Neural progenitor cell (in vitro differentiated cells): ENCODE data around the gene OR6K3.

Experiments used
- EZH2phosphoT487 ChIP-seq: fragments of 200-600 bp; sonication (generic); IDR thresholded peaks from 2 replicates; pipeline ENCODE4 v1.6.1; 2017; ENCODE audit warnings: antibody characterized with exemption
- TF ChIP-seq, protein P1 (sequence below): fragments of 200-600 bp; sonication (generic); IDR thresholded peaks from 2 replicates; pipeline ENCODE4 v1.5.1; 2017; ENCODE audit warnings: antibody characterized with exemption, mild to moderate bottlenecking

DNA sequence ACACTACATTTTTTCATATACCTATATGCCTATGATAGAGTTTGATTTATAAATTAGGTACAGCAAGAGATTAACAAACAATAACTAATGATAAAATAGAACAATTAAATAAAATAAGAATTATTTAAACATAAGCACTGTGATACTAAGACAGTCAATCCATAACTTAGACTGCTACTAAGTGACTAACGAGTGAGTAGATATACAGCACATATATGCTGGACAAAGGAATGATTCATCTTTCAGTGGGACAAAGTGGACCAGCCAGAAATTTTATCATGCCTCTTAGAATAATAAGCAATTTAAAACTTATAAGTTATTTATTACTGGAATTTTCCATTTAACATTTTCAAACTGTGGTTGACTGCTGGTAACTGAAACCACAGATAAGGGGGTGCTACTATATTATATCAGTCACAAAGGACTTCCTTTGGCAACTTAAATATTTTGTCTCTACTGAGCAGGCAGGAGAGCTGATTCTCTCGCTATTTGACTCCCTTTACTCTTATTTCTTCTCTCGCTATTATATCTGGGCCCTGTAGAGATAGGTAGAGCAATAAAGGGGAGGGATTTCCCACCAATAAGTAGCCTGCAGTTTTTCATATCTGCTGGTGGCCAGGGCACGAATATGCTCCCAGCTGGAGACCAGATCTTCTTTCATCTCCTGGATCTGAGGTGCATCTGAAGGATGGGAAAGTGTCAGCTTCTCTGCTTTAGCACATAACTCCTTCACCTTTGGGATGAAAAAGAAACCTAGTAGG lies 44.8 kb downstream of the OR6K3 start:
- TF ChIP-seq EZH2phosphoT487 = no peak
- TF ChIP-seq, protein P1, sequence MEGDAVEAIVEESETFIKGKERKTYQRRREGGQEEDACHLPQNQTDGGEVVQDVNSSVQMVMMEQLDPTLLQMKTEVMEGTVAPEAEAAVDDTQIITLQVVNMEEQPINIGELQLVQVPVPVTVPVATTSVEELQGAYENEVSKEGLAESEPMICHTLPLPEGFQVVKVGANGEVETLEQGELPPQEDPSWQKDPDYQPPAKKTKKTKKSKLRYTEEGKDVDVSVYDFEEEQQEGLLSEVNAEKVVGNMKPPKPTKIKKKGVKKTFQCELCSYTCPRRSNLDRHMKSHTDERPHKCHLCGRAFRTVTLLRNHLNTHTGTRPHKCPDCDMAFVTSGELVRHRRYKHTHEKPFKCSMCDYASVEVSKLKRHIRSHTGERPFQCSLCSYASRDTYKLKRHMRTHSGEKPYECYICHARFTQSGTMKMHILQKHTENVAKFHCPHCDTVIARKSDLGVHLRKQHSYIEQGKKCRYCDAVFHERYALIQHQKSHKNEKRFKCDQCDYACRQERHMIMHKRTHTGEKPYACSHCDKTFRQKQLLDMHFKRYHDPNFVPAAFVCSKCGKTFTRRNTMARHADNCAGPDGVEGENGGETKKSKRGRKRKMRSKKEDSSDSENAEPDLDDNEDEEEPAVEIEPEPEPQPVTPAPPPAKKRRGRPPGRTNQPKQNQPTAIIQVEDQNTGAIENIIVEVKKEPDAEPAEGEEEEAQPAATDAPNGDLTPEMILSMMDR = no peak
